COLO668 (cell line): Measurements from ENCODE around the gene DNAH17.
A peak's percentile ranks its signal among the peaks of the same experiment; 100 is the strongest.

Experiments used
- DNase-seq: peaks from one replicate; lab custom pipeline; 2025; ENCODE audit not compliant: unreplicated experiment; lab: John Stamatoyannopoulos, UW

The DNAH17 gene, protein sequence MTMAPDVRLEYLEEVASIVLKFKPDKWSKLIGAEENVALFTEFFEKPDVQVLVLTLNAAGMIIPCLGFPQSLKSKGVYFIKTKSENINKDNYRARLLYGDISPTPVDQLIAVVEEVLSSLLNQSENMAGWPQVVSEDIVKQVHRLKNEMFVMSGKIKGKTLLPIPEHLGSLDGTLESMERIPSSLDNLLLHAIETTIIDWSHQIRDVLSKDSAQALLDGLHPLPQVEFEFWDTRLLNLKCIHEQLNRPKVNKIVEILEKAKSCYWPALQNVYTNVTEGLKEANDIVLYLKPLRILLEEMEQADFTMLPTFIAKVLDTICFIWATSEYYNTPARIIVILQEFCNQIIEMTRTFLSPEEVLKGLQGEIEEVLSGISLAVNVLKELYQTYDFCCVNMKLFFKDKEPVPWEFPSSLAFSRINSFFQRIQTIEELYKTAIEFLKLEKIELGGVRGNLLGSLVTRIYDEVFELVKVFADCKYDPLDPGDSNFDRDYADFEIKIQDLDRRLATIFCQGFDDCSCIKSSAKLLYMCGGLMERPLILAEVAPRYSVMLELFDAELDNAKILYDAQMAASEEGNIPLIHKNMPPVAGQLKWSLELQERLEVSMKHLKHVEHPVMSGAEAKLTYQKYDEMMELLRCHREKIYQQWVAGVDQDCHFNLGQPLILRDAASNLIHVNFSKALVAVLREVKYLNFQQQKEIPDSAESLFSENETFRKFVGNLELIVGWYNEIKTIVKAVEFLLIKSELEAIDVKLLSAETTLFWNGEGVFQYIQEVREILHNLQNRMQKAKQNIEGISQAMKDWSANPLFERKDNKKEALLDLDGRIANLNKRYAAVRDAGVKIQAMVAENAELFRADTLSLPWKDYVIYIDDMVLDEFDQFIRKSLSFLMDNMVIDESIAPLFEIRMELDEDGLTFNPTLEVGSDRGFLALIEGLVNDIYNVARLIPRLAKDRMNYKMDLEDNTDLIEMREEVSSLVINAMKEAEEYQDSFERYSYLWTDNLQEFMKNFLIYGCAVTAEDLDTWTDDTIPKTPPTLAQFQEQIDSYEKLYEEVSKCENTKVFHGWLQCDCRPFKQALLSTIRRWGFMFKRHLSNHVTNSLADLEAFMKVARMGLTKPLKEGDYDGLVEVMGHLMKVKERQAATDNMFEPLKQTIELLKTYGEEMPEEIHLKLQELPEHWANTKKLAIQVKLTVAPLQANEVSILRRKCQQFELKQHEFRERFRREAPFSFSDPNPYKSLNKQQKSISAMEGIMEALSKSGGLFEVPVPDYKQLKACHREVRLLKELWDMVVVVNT (N-terminal part only)

DNA sequence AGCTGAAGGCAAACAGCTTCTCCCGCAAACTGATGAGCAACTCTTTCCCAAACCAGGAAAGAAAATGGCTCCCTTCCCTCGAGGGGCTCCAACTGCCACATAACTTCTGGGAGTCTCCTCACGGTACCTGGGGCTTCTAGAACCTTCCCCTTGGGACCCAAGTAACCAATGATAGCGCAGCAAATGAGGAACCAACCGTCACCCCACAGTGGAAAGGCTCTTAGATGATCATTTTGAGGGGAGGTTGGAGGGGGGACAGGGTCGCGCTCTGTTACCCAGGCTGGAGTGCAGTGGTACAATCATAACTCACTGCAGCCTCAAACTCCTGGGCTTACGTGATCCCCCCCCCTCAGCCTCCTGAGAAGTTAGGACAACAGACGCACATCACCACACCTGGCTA, at the start of gene DNAH17:
TSS of gene DNAH17 (minus strand) at position 101 of the 400 bp plus-strand sequence. CDS start 2,339 bp downstream, outside the sequence.
- no peak for DNase-seq

DNA sequence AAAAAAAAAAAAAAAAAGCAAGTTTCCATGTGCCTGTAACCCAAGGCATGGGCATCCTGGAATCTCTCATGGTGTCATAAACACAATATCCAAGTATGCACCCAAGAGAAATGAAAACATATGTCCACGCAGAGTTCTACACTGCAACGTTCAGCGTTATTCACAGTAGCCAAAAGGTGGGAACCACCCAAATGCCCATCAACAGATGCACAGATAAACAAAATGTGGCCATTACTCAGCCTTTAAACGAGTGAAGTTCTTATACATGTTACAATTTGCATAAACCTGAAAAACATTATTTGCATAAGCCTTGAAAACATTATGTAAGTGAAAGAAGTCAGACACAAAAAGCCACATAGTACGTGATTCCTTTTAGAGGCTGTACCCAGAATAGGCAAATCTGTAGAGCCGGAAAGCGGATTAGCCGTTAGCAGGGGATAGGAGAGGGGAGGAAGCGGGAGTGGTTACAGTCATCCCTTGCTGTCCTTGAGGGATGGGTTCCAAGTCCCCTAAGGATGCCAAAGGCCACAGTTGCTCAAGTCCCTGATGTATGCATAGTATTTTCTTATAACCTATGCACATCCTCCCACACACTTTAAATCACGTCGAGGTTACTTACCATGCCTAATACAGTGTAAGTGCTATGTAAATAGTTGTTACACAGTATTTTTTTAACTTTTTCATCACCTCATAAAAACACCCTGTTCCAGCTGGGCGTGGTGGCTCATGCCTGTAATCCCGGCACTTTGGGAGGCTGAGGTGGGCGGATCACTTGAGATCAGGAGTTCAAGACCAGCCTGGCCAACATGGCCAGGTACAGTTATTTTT, 47.3 kb upstream of the DNAH17 start:
- DNase-seq: no peak

DNA sequence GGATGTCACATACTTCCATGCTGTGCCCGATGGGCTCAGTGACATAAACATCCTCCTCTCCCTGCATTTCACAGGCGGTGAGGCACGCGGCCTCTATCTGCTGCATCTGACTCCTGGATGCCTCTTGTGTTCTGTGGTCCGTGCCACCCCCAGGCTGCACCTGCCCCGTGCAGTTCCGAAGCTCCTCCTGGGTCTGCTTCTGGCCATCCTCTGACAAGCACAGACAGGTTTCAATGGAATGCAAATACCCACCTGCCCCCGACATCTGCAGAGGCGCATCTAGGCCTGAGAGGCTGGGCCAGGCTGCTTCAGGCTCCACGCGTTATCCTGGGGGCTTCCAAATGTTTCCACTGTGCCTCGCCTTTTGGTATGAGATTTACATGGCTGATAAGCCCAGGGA, 46.3 kb upstream of the DNAH17 start:
- peak; percentile 30 for DNase-seq

DNA sequence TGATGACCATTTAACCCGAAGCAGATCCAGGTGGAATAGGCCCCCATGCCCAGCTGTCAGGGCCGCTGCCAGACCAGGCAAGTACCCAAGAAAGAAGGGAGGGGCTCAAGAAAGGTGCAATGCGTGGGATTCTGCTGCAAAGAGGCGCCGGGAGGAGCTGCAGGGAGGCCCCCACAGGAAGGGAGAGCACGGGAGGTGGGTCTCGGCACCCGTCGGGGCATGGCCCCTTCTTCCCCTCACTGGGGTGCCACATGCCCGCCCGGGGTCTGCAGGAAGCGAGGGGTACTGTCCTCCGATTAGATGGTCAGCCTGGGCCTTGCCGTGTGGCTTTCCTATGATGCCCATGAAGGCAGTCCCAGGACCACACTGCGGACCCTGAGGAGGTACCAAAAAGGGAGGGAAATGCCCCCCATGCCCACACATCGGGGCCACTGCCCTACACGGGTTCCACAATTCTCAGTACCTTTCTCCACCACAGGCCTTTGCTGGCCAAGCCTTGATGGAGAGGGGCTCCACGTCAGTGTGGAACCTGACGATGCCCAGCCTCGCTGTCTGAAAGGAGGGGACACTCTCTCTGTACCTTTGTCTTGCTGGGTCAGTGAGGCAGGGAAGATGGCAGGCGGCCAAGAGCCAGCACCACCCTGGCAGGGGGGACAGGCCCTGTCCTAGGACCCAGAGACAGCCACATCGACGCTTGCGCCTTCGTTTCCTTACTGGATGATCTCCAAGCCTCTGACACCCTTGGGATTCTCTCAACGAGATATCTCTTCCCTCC, 45.5 kb upstream of the DNAH17 start:
- no peak for DNase-seq

DNA sequence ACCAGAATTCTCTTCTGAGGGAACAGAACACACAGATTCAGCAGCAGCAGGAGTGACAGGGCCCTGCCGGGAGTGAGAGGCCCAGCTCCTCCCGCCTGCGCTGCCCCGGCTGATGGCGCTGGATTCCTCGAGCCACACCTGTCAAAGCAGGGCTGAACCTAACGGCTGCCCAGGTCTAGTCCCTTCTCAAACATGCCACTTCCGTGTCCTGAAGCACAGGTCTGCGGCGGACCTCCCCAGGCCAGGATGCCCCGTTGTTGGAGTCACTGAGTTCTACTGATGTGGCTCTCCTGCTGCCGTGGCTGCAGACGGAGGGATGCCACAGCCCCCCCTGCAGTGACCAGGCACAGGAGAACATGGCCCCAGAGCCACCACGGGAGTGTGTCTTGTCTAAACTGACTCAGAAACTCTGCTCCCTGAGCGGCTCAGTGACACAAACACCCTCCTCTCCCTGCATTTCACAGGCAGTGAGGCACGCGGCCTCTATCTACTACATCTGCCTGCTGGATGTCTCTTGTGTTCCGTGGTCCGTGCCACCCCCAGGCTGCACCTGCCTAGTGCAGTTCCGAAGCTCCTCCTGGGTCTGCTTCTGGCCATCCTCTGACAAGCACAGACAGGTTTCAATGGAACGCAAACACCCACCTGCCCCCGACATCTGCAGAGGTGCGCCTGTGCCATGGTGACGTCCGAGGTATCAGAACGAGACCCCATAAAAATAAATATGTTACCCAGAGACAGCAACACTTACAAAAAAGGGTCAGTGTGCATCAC, 44.7 kb upstream of the DNAH17 start:
- peak; percentile 18 for DNase-seq

DNA sequence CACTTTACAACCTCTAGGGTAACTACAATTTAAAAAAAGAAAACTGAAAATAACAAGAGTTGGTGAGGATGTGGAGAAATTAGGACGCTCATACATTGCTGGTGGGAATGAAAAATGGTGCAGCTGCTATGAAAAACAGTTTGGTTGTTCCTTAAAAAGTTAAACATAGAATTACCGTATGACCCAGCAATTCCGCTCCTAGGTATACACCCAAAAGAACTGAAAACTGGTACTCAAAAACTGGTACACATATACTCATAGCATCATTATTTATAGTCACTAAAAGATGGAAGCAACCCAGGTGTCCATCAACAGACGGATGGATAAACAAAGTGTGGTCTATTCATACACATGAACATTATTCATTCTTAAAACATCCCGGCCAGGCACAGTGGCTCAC, 42.9 kb upstream of the DNAH17 start:
- DNase-seq: no peak

DNA sequence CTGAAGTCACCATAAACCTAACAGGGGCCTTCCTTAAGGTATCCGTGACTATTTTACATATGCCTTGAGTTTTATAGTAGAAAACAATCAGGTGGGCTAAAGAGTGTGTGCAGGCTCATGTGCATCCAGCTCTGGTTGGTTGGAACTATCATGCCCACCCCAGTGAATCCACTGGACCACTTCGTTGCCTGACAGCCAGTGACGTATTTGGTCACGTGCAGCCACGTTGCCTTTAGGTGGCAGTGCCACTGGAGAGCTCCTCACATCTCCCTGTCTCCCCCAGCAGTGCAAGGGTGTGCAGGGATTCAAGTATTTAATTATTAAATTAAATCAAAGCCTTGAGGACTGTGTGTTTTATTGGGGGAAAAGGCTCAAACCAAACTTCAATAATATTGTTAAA, 42.1 kb upstream of the DNAH17 start:
- no peak for DNase-seq

DNA sequence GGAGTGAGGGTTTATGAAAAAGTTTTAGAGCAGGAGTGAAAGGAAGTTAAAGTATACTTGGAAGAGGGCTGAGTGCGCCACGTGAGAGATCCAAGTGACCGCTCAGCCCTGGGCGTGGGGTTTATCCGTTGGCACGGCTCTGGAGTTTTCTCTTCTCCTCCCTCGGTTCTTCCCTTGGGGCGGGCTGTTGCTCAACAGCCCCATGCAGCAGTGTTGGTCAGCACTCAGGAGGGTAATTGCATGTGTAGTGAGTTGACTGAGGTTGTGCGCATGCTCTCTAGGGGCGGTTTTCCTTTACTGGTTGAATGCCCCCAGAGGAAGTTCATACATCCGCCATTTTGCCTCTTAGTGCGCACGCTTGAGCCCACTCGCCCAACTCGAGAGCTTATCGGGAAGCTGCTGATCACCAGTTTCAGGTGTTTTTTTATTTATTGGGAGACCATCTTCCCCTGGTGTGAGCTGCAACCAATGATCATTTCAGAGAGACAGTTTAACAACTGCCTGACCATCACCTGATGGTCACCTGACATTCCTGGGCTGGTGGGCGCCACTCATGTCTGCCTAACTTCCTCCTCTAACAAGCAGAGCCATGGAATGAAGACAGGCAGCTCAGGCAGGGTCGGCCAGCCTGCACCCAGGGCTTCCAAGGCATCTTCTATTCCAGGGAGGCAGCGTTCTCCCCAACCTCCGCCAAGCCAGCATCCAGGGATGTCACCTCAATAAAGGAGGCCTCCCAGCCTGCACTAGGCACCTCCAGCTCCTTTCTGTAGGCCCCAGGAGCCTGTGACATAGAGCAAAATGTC, 41.3 kb upstream of the DNAH17 start:
- DNase-seq: no peak

DNA sequence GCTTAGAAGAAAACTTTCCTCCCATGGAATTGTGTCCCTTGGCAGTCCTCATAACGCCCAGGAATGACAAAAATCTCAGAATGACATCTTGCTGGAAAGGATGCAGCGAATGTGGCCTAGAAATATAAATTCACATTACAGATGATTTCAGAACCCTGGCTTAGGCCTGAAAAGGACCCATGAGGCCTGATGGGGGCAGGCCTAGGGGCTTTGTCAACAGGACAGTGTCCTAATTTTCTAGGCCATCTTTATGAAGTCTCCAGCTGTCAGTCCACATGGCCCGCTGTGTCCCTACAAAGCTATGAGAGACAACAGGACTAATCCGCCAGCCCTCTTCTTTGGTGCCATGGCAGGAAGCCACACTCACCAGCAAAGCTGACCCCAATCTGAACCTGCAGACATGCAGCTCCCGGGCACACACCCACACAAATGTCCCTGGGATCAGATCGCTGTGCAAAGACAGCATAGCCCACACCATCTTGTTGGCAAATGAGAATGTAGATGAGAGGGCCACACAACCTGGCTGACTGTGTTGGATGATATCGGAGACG, 40.4 kb upstream of the DNAH17 start:
- no peak for DNase-seq

DNA sequence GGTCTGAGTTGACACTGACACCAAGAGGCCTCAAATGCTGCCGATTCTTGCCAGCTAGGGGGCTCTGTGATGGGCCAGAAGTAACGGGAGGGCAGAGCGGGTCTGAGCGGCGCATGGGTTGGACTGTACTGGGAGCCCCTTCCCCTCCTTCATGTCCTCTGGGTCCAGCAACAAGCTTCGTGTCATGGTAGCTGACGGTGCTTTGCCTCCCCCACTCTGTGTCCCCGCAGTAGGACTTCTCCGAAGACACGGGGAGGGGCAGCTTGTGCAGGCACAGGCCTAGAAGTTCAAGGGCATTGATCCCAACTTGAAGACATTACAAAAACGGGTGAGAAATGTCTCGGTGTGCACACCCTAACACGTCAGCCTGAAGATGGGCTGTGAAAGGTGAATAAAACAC, 39.8 kb upstream of the DNAH17 start:
- DNase-seq: no peak

DNA sequence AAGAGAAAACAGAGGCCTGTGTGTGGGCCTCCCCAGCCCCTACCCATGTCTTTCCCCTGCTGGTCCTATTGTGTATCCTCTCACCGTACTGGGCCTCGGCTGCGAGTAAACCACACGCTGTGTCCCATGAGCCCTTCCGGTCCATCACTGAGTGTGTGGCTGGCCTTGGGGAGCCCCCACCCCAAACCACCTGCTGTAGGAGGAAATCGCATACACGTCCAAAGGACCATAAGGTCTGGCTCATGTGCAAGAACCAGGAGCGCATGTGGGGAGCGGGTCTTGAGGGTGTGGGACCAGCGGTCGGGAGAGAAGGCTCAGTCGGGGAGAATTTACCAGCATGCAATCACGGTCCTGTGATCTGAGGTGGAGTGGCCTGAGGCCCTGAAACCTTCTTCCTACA, 38.4 kb upstream of the DNAH17 start:
- no peak for DNase-seq

DNA sequence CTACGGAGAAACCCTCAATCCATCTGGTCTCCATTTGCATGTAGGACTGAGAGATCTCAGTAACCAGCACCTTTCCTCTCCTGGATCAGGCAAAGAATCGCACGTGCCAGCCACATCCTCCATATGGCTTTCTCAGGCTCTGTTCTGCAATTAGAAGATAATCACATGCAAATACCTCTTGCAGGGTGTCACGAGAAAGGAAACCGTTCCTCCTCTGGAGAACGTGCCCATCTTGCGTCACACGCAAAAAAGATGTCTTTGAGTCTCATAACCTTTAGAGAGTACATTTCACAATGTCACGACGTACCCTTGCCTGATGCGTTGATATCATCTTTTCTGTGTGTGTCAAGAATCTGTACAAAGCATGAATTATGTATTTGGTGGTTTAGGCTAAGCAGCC, 36.2 kb upstream of the DNAH17 start:
- DNase-seq: no peak

DNA sequence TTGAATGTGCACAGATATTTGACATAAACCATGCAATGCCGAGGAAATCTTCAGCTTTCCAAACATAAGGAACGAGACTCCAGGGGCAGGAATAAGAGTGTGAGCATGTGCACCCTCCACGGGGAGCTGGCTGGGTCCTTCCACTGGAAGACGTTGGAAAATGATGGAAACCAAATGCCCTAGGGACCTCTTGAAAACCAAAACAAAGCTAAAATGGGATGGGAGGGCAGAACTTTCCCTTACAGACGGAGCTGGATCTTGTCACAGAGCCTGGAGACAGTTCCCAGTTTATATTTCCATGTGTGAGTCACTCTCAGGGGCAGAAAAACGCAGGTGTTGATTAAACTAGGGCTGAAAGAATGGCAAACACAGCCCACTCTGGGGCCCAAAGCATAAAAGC, 34.4 kb upstream of the DNAH17 start:
- DNase-seq: no peak

DNA sequence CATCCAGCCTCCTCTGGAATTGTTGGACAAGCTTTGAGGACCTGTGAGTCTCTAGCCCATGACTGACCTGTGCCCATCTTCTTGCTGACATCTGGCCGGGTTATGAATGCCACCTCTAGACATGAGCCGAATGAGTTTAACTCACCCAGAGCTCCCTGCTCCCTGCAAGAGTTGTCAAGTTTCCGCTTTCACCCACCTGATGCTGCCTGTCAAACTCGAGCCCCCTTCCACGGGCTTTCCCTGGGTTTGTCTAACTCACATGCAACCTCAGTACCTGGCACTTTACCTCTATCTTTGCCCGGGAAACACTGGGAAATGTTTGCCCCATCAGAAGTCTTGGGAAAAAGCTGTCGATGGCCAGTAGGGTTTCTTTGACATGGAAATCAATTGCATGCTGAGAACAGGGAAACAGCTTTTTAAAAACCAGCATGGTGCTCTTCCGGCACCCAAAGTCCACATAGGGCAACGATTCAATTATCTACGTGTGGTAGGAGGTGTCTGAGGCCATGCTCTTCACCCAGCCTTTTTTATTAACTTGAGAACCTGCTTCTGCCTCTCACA, 33.8 kb upstream of the DNAH17 start:
- DNase-seq: no peak

DNA sequence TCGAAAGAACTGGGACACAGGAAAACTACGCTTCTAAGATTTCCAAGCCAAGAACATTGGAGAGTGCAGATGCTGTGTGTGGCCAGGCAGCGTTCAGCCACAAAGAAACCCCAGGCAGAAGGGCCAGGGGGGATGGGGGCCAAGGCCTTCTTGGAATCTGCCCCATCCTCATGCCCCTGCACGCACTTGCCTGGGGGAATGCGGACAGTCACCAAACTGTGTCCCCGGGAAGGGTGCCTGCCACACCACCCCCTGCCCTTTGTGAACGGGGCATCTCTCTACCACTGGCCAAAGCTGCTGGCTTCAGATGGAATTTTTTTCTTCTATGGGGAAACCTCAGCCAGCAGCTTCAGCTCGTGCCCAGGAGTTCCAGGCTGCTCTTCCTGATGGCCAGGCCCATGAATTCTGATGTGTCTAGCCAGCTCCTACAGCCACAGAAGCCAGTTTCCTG, 32.0 kb upstream of the DNAH17 start:
- no peak for DNase-seq

DNA sequence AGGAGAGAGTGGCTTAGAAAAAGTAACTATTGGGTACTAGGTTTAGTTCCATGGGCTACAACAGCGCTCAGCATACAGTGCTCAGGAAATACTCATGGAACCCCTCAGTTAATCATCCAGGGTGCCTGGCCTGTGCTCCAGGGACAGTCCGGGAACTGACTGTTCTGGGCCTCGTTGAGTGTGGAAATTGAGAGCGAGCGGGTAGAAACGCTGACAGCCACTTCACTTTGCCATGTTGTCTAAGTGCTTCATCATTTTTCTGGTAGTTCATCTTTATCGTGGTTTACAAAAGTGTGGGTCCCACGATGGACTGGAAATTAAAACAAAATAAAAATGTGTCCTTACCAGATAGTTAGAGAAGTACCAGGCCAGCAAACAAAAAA, 31.6 kb upstream of the DNAH17 start:
- no peak for DNase-seq

DNA sequence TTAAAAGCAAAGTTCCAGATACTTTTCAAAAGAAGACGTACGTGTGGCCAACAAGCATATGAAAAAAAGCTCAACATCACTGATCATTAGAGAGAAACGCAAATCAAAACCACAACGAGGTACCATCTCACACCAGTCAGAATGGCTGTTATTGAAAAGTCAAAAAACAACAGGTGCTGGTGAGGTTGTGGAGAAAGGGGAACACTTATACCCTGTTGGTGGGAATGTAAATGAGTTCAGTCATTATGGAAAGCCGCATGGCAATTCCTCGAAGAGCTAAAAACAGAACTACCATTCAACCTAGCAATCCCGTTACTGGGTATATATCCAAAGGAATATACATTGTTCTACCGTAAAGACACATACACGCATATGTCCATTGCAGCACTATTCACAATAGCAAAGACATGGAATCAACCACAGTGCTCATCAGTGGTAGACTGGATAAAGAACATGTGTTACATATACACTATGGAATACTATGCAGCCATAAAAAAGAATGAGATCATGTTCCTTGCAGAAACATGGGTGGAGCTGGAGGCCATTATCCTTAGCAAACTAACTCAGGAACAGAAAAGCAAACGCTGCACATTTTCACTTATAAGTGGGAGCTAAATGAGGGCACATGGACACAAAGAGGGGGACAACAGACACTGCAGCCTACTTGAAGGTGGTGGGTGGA, 31.1 kb upstream of the DNAH17 start:
- no peak for DNase-seq
